ENCODE data around the gene RIPPLY2.

The RIPPLY2 gene

GRCh38 chr6:83905648-83906047, 52.5 kb downstream of the RIPPLY2 start:
- DNase-seq (ENCODE audit: low spot score) = no peak

Measured in ecto neural progenitor cell (in vitro differentiated cells).